Measurements from ENCODE around the gene DNAL1.
A peak's percentile ranks its signal among the peaks of the same experiment; 100 is the strongest.
"Not testable (repeated sequence)": the region's sequence is repeated elsewhere in the genome, so short reads cannot be mapped to it uniquely, and the experiment has no call there.

DNAL1 gene

DNA sequence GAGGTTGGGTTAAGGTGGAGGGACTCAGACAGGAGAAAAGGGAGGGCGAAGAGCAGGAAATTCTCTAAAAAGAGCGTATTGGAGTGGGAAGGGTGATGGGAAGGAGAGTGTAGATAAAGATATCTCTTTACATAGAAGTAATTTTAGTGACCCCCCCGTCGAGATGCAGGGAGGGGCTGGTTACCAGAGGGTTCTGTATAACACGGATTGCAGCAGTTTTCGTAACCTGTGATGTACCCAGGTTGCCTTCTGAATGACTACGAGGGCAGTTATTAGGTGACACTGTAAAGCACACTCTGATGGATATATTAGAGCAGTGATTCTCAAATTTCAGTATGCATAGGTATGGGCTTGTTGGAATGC lies 443 bp downstream of the DNAL1 start:
- DNase-seq: no peak

DNA sequence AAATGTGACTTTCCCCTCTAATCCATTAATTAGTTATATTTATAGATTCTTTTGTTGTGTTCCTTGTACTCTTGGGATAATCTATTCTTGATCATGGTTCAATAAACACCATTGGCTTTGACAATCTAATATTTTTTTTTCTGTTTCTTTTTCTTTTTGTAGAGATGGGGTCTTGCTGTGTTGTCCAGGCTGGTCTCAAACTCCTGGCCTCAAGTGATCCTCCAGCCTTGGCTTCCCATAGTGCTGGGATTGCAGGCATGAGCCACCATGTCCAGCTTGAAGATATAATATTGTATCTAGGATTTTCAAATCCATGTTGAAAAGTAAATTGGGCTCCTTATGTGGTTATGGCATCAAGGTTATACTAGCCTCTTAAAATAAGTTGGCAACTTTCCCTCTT lies 6.2 kb downstream of the DNAL1 start:
- no peak for DNase-seq

DNA sequence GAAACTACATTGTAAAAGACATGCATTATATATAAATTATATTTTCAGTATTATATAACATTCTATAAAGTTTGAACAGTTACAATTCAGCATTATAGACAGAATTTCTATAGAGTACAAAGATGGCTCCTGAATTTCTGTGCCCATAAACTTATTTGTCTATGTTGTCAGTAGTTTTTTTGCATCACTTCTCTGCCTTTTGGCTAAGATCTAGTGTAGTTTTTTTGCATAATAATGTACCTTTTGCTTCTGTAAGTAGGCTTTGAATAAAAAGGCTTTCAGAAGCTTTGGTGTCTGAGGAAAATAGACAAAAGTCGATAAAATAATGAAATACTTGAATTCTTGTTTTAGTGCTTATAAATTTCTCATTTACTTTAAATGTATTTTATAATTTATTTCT lies 11.1 kb downstream of the DNAL1 start:
- DNase-seq: no peak

DNA sequence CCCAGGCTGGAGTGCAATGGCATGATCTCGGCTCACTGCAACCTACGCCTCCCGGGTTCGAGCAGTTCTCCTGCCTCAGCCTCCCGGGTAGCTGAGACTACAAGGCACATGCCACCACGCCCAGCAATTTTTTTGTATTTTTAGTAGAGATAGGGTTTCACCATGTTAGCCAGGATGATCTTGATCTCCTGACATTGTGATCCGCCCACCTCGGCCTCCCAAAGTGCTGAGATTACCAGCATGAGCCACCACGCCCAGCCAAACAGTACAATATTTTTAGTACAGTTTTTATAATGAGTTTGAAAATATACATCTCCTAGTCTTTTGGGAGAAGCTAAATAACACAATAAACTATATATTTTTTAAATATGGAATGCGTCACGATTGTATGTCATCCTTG lies 14.4 kb downstream of the DNAL1 start:
- not testable (repeated sequence) for DNase-seq

GRCh38 chr14:73660511-73660910 lies 15.7 kb downstream of the DNAL1 start:
- no peak for DNase-seq

- no peak for DNase-seq
Observed at GRCh38 chr14:73661872-73662271, 17.1 kb downstream of the DNAL1 start.

GRCh38 chr14:73662487-73662943 lies 17.7 kb downstream of the DNAL1 start:
- peak; percentile 91 for DNase-seq

DNA sequence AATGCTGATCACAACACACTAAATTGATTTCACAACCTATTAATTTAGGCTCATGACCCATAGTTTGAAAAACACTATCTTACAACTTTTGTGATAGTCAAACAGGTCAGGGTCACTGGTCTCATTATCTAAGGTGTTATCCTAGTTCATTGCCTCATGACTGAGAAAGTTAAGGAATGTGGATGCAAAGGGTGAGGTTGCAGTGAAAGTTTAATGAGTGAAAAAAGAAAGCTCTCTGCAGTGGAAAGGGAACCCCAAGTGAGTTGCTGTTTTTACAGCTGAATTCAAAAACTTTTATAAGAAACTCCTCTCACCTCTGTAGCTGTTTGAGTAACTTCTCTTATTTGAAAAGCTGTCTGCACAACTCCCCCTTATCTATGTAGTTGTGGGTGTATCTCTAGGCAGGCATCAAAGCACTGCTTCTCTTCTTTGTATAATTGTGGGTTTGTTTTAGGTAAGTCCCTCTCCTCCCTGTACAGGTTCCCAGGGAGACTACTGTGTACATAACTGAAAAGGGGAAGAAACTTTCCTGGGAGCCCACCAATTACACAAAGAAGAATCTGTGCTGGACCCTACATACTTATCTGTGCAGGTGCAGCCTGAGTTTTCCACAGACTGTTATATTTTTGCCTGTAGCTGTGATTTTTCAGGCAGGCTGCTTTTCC lies 18.9 kb downstream of the DNAL1 start:
- no peak for DNase-seq

GRCh38 chr14:73665130-73665529 lies 20.3 kb downstream of the DNAL1 start:
- no peak for DNase-seq

- DNase-seq: no peak
Observed at GRCh38 chr14:73666583-73666982, 21.8 kb downstream of the DNAL1 start.

DNA sequence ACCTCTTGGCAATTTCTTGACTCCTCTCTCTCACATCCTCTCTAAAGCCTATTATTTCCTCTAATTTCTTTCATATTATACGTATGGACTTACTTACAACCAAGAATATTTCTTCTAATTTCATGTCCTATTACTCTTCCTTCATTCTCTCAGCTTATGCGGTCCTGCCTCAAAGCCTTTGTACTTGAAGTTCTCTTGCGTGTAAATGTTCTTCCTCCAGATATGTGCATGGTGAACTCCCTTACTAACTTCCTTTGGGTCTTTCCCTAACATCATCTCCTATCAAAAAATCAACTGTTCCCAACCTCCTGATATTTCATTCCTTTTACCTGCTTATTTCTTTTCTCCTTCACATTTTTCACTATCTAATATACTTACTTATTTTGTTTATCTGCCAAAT lies 23.1 kb downstream of the DNAL1 start:
- no peak for DNase-seq

DNA sequence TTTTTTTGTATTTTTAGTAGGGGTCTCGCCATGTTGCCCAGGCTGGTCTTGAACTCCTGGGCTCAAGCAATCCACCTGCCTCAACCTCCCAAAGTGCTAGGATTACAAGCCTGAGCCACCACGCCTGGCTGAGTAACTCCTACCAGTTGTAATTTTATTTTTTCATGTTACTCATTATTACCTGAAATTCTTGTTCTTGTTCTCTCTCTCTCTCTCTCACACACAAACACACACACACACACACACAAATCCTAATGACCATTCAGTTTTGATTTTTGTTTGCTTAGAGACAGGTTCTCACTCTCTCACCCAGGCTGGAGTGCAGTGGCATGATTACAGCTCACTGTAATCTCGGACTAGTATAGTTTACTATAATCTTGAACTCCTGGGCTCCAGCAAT lies 30.2 kb downstream of the DNAL1 start:
- no peak for DNase-seq

GRCh38 chr14:73678698-73679097 lies 33.9 kb downstream of the DNAL1 start:
- no peak for DNase-seq

DNA sequence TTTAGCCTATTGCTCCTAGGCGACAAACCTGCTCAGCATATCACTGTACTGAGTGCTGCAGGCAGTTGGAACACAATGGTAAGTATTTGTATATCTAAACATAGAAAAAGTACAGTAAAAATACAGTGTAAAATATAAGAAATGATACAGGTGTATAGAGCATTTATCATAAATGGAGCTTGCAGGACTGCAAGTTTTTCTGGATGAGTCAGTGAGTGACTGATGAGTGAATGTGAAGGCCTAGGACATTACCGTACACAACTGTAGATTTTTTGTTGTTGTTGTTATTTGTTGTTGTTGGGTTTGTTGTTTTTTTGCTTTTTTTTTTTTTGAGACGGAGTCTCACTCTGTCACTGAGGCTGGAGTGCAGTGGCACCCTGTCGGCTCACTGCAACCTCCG lies 36.0 kb downstream of the DNAL1 start:
- no peak for DNase-seq

GRCh38 chr14:73684627-73685026 lies 39.8 kb downstream of the DNAL1 start:
- DNase-seq: no peak

DNA sequence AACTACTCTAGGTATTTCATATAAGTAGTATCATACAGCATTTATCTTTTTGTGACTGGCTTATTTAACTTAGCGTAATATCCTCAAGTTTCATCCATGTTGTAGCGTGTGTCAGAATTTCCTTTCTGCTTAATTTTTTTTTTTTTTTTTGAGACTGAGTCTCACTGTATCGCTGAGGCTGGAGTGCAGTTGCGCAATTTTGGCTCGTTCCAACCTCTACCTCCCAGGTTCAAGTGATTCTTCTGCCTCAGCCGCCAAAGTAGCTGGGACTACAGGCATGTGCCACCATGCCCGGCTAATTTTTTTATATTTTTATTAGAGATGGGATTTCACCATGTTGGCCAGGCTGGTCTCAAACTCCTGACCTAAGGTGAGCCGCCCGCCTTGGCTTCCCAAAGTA lies 40.5 kb downstream of the DNAL1 start:
- no peak for DNase-seq

GRCh38 chr14:73686901-73687300 lies 42.1 kb downstream of the DNAL1 start:
- no peak for DNase-seq

DNA sequence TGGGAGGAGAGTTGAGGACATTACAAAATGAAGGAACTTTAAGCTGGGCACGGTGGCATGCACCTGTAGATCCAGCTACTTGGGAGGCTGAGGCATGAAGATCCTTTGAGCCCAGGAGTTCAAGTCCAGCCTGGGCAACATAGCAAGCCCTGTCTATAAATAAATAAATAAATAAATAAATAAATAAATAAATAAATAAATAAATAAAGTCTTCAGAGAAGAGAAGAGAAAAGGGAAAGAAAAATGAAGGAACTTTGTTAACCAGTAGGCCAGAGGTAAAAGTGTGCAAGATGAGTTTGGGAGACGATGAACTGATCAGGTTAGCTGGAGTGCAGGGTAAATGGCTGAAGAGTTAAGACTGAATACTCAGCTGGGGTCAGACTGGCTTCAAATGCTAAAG lies 49.3 kb downstream of the DNAL1 start:
- DNase-seq: no peak

DNA sequence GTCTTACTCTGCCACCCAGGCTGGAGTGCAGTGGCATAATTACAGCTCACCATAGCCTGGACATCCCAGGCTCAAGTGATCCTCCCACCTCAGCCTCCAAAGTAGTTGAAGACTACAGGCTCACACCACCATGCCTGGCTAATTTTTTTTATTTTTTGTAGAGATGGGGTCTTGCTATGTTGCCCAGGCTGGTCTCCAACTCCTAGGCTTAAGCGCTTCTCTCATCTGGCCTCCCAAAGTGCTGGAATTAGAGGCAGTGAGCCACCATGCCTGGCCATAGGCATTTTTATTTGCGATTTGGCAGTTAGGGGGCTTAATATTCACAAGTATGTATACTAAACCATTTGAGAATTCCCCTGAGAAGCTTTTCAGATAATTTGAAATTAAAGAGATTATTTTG lies 50.3 kb downstream of the DNAL1 start:
- no peak for DNase-seq

- DNase-seq: no peak
Observed at GRCh38 chr14:73695997-73696396, 51.2 kb downstream of the DNAL1 start.

DNA sequence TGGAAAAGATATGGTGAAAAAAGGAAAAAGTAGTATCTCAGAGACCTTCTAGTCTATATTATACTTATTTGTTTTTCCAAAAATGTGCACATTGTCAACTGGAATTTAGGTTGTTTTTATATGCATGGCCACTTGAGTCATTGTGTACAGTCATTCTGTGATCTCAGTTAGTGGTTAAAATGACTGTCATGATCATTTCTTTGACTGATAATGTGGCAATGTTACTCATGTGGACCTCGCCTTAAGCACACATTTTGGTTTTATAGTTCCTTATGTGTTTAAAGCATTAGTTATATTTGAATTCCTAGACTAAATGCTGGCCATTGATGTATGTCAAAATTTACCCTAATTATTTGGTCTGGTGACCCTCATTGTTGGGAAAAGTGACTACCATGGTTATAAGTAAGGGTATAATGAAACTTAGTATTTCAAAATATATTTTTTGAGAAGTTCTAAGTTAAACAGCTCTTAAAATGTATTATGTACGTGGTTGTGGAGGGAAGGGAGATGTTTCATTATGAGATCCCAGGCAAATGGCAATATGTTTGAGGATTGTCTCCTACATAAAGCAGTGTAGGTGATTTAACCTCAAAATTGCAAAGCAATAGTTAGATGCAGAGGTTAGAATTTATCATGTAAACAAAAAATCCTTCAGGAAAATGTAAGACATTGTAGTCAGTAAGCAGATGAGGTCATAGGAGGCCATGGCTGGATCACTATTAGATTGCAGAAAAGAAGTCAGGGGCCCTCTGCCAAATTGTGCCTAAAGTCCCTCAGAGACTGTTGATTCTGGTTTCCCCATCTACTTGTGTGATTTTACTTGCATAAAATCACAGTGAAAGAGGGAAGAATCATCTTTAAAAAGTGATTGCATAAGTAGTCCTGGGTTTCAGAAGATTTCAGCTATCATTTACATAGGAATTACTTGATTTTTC lies 51.9 kb downstream of the DNAL1 start:
- DNase-seq: no peak

- DNase-seq: peak; percentile 89
Observed at GRCh38 chr14:73700325-73700724, 55.5 kb downstream of the DNAL1 start.

- not testable (repeated sequence) for DNase-seq
Observed at GRCh38 chr14:73708076-73708475, 63.3 kb downstream of the DNAL1 start.

- DNase-seq: no peak
Observed at GRCh38 chr14:73709904-73710469, 65.2 kb downstream of the DNAL1 start.
